Subcutaneous abdominal adipose tissue (tissue), 5 donors: ENCODE results near the gene MYCBP2.

Source experiments
- H3K27ac ChIP-seq: one replicate; pipeline ENCODE4 v1.7.0; 2013; ENCODE audit warnings: low read depth, mild to moderate bottlenecking, inconsistent platforms, low read length, moderate library complexity
- H3K27me3 ChIP-seq, 5 donors: one replicate each; pipeline ENCODE4 v1.7.0; 2013; ENCODE audit warnings: low read length in 5 of 5, inconsistent platforms in 1 of 5; ENCODE audit not compliant: control insufficient read depth in 5 of 5, insufficient read depth in 4 of 5
- H3K36me3 ChIP-seq, 5 donors: one replicate each; pipeline ENCODE4 v1.7.0; 2013; ENCODE audit warnings: low read length in 5 of 5; ENCODE audit not compliant: control insufficient read depth in 5 of 5, insufficient read depth in 5 of 5
- H3K4me1 ChIP-seq, 5 donors: one replicate each; pipeline ENCODE4 v1.7.0; 2013; ENCODE audit warnings: low read length in 5 of 5, mild to moderate bottlenecking in 3 of 5, moderate library complexity in 1 of 5; ENCODE audit not compliant: control insufficient read depth in 5 of 5, insufficient read depth in 5 of 5
- H3K4me3 ChIP-seq, 5 donors: one replicate each; pipeline ENCODE4 v1.7.0; 2013; ENCODE audit warnings: low read length in 5 of 5, low read depth in 1 of 5
- H3K9ac ChIP-seq, 5 donors: one replicate each; pipeline ENCODE4 v1.7.0; 2013; ENCODE audit warnings: low read length in 5 of 5, mild to moderate bottlenecking in 4 of 5, moderate library complexity in 3 of 5
- H3K9me3 ChIP-seq, 5 donors: one replicate each; pipeline ENCODE4 v1.7.0; 2013; ENCODE audit warnings: low read length in 5 of 5; ENCODE audit not compliant: control insufficient read depth in 5 of 5
- donor health status: healthy.
- donor health status: healthy.
- donor health status: healthy.
- donor health status: healthy.
- donor health status: healthy.

Gene MYCBP2

GRCh38 chr13:77001963-77002587 lies 324.8 kb downstream of the MYCBP2 start:
- H3K4me1 ChIP-seq = peaks cover 0 to 9% (median 6%) of the 10 kb centered on the region in 5 donors
- H3K9ac ChIP-seq = peak overlapping the region in 1 of 5 donors; percentile 21
- peaks cover 10 to 36% (median 17%) of the 10 kb centered on the region in 5 donors for H3K36me3 ChIP-seq

GRCh38 chr13:77001540-77001939 lies 325.4 kb downstream of the MYCBP2 start:
- no peak overlapping the region for H3K9ac ChIP-seq
- H3K27ac ChIP-seq = no peak overlapping the region
- H3K9me3 ChIP-seq = no peaks in the 10 kb centered on the region
- no peaks in the 10 kb centered on the region for H3K27me3 ChIP-seq
- peaks cover 9 to 33% (median 16%) of the 10 kb centered on the region in 5 donors for H3K36me3 ChIP-seq
- peaks cover 0 to 9% (median 6%) of the 10 kb centered on the region in 5 donors for H3K4me1 ChIP-seq
- no peak overlapping the region for H3K4me3 ChIP-seq

More at GRCh38 chr13:77001963-77002587, 324.8 kb downstream of the MYCBP2 start:
- no peak overlapping the region for H3K27ac ChIP-seq
- no peaks in the 10 kb centered on the region for H3K27me3 ChIP-seq
- no peaks in the 10 kb centered on the region for H3K9me3 ChIP-seq
- no peak overlapping the region for H3K4me3 ChIP-seq

- Histone ChIP-seq H3K4me1 (peaks cover 0 to 9% (median 6%) of the 10 kb centered on the region in 5 donors), H3K27ac (no peak overlapping the region), H3K36me3 (peaks cover 12 to 38% (median 21%) of the 10 kb centered on the region in 5 donors)
These were observed 326.4 kb downstream of the MYCBP2 start for GRCh38 chr13:77000475-77000874.

More at GRCh38 chr13:77000475-77000874, 326.4 kb downstream of the MYCBP2 start:
- no peaks in the 10 kb centered on the region for H3K27me3 ChIP-seq
- H3K4me3 ChIP-seq = no peak overlapping the region
- H3K9ac ChIP-seq = no peak overlapping the region
- H3K9me3 ChIP-seq = no peaks in the 10 kb centered on the region
